Keratinocyte (primary cell): ENCODE measurements around the gene HEG1. TPM values are rescaled to one million over a fixed set of nuclear protein-coding genes. Genes with fewer than 3 reads are reported as not detected.

Experiments used
- DNase-seq: peaks from one replicate; pipeline ENCODE4 v3.0.0-alpha.2; 2011; ENCODE audit warnings: low read depth, missing footprints, low spot score
- FAIRE-seq: peaks from 2 replicates; lab custom pipeline; 2011; peaks lifted over from hg19 to GRCh38; lab: Jason Lieb, UNC
- H2AFZ ChIP-seq: 2 replicates; pipeline ENCODE4 v1.6.0; 2012; ENCODE audit warnings: low read length, control low read depth, inconsistent platforms; ENCODE audit not compliant: control insufficient read depth
- H3K27ac ChIP-seq: 2 replicates; pipeline ENCODE4 v1.5.1; 2011; ENCODE audit warnings: low read length; ENCODE audit not compliant: control insufficient read depth, insufficient read depth
- H3K27me3 ChIP-seq: 3 replicates; pipeline ENCODE4 v1.6.0; 2011; ENCODE audit warnings: low read length; ENCODE audit not compliant: control insufficient read depth, insufficient read depth; ENCODE audit errors: extremely low read depth
- H3K36me3 ChIP-seq, 2 experiments: 2 replicates in 1 of 2; 3 replicates in 1 of 2; pipeline ENCODE4 v1.5.1; 2011; ENCODE audit warnings: low read length in 2 of 2, mild to moderate bottlenecking in 1 of 2; ENCODE audit not compliant: control insufficient read depth in 2 of 2, insufficient read depth in 2 of 2; ENCODE audit errors: extremely low read depth in 1 of 2
- H3K4me1 ChIP-seq: 3 replicates; pipeline ENCODE4 v1.5.1; 2011; ENCODE audit warnings: low read length; ENCODE audit not compliant: control insufficient read depth, insufficient read depth; ENCODE audit errors: extremely low read depth
- H3K4me2 ChIP-seq: 3 replicates; pipeline ENCODE4 v1.6.0; 2011; ENCODE audit warnings: low read depth, low read length; ENCODE audit not compliant: control insufficient read depth, insufficient read depth; ENCODE audit errors: extremely low read depth
- H3K4me3 ChIP-seq, 3 experiments: fragments of 200-600 bp in 1 of 3; sonication (generic) in 1 of 3; 2 replicates in 2 of 3; 3 replicates in 1 of 3; pipeline ENCODE4 v1.5.1; 2011 to 2016; ENCODE audit warnings: low read length in 3 of 3, mild to moderate bottlenecking in 3 of 3, control low read depth in 2 of 3, inconsistent platforms in 1 of 3, low read depth in 1 of 3, mixed read lengths in 1 of 3, mixed run types in 1 of 3, moderate library complexity in 1 of 3; ENCODE audit not compliant: control insufficient read depth in 2 of 3, insufficient read depth in 2 of 3; ENCODE audit errors: extremely low read depth in 1 of 3
- H3K79me2 ChIP-seq: 2 replicates; pipeline ENCODE4 v1.6.0; 2012; ENCODE audit warnings: low read length; ENCODE audit not compliant: control insufficient read depth, insufficient read depth
- H3K9ac ChIP-seq: 3 replicates; pipeline ENCODE4 v1.6.0; 2011; ENCODE audit warnings: low read length; ENCODE audit not compliant: control insufficient read depth, insufficient read depth; ENCODE audit errors: extremely low read depth
- H3K9me1 ChIP-seq: 3 replicates; pipeline ENCODE4 v1.6.0; 2011; ENCODE audit warnings: low read length; ENCODE audit not compliant: control insufficient read depth, insufficient read depth; ENCODE audit errors: extremely low read depth
- H3K9me3 ChIP-seq: 2 replicates; pipeline ENCODE4 v1.5.1; 2012; ENCODE audit warnings: low read depth, low read length; ENCODE audit not compliant: control insufficient read depth
- H4K20me1 ChIP-seq: 3 replicates; pipeline ENCODE4 v1.6.0; 2011; ENCODE audit warnings: low read length; ENCODE audit not compliant: control insufficient read depth, insufficient read depth; ENCODE audit errors: extremely low read depth
- CTCF ChIP-seq, 3 experiments: IDR thresholded peaks in 1 of 3; conservative IDR thresholded peaks in 1 of 3; optimal IDR thresholded peaks in 1 of 3; 2 replicates in 2 of 3; 3 replicates in 1 of 3; pipeline versions ENCODE3 to v1.5.1; 2011; ENCODE audit warnings: low read length in 3 of 3, mild to moderate bottlenecking in 3 of 3, moderate library complexity in 2 of 3, control low read depth in 1 of 3, inconsistent platforms in 1 of 3; ENCODE audit not compliant: insufficient read depth in 2 of 3; ENCODE audit errors: extremely low read depth in 1 of 3
- EZH2 ChIP-seq: IDR thresholded peaks from one replicate; pipeline ENCODE4 v1.6.1; 2012; ENCODE audit warnings: inconsistent platforms, mild to moderate bottlenecking, low read length, moderate library complexity
- dilution Hi-C: fragments of 300-500 bp; cut with MboI; formaldehyde crosslinking; loops from one replicate; pipeline ENCODE4 v1.7.0; 2020; ENCODE audit warnings: low sequenced_read_pairs; ENCODE audit not compliant: extremely low pct_ligation_motif_present
- polyA plus RNA-seq, 5 experiments: library from polyadenylated mRNA; depleted of rRNA in 3 of 5; stranded (reverse) in 3 of 5; stranded (forward) in 1 of 5; unstranded in 1 of 5; fragments of >200 nt; gene quantifications; 1 replicate in 1 of 5; 2 replicates in 3 of 5; 3 replicates in 1 of 5; pipeline versions ENCODE4 v1.2.1 to v1.2.3, GENCODE V29; 2011 to 2012; ENCODE audit warnings: missing spikeins in 2 of 5, low read depth in 1 of 5, low replicate concordance in 1 of 5

Gene HEG1
- polyA plus RNA-seq, 1 donor (not counting 4 experiments of a cell fraction or from before 2014, with no cell fraction given) = 12.7 TPM

GRCh38 chr3:125061646-125062045, 5.8 kb upstream of the HEG1 start:
- dilution Hi-C loops = no loop called here
- no peak overlapping the region for H3K27ac ChIP-seq

GRCh38 chr3:125061170-125061569, 5.4 kb upstream of the HEG1 start:
- dilution Hi-C loops = no loop called here
- Histone ChIP-seq H3K79me2 (no peaks in the 10 kb centered on the region), H2AFZ (no peak overlapping the region), H4K20me1 (no peaks in the 10 kb centered on the region), H3K27ac (no peak overlapping the region), H3K27me3 (no peaks in the 10 kb centered on the region), H3K9ac (no peak overlapping the region), H3K4me1 (peaks cover 36% of the 10 kb centered on the region), H3K9me1 (peaks cover 2% of the 10 kb centered on the region), H3K4me3 (no peak overlapping the region), H3K4me2 (no peak overlapping the region), H3K9me3 (no peaks in the 10 kb centered on the region), H3K36me3 (no peaks in the 10 kb centered on the region)
- FAIRE-seq (no peak), DNase-seq (no peak)
- TF ChIP-seq CTCF (optimal IDR thresholded peaks at IDR 0.05 in 1 of 3, IDR thresholded peaks at IDR 0.05 in 1 of 3, conservative IDR thresholded peaks at IDR 0.05 in 1 of 3; ENCODE audit: extremely low read depth in 1 of 3, insufficient read depth in 2 of 3, low read length in 3 of 3) (no peak), EZH2 (no peak)

More at GRCh38 chr3:125061646-125062045, 5.8 kb upstream of the HEG1 start:
- no peaks in the 10 kb centered on the region for H3K79me2 ChIP-seq
- peaks cover 31% of the 10 kb centered on the region for H3K4me1 ChIP-seq
- no peak for FAIRE-seq
- H3K4me2 ChIP-seq = no peak overlapping the region
- no peak for DNase-seq
- peaks cover 2% of the 10 kb centered on the region for H3K9me1 ChIP-seq
- H3K4me3 ChIP-seq = no peak overlapping the region
- H4K20me1 ChIP-seq = no peaks in the 10 kb centered on the region
- no peak for TF ChIP-seq EZH2
- no peak for TF ChIP-seq CTCF (optimal IDR thresholded peaks at IDR 0.05 in 1 of 3, IDR thresholded peaks at IDR 0.05 in 1 of 3, conservative IDR thresholded peaks at IDR 0.05 in 1 of 3; ENCODE audit: extremely low read depth in 1 of 3, insufficient read depth in 2 of 3, low read length in 3 of 3)
- no peaks in the 10 kb centered on the region for H3K27me3 ChIP-seq
- no peak overlapping the region for H2AFZ ChIP-seq
- H3K9me3 ChIP-seq = no peaks in the 10 kb centered on the region
- no peaks in the 10 kb centered on the region for H3K36me3 ChIP-seq
- H3K9ac ChIP-seq = no peak overlapping the region
